GM12878 (cell line): ENCODE data around the gene SCN3B. TPM values are rescaled to one million over a fixed set of nuclear protein-coding genes. Genes with fewer than 3 reads are reported as not detected.
A peak's percentile ranks its signal among the peaks of the same experiment; 100 is the strongest.

Experiments
- ATAC-seq: fragments of 200-7000 bp; cut with Tn5 transposase; 3 replicates; pipeline ENCODE4 v1.9.1; 2020; ENCODE audit warnings: mild to moderate bottlenecking, moderate library complexity
- BruUV-seq: library from RNA; stranded (reverse); fragments of 400-500 nt; replicated peaks from 2 replicates; lab custom pipeline; 2021; lab: Mats Ljungman, UMichigan
- CTCF ChIA-PET: fragments of 300-600 bp; sonication (Branson Sonifier 250); formaldehyde crosslinking; extraction: SDS; loops from one replicate; lab custom pipeline; 2021; ENCODE audit warnings: inconsistent platforms; lab: Yijun Ruan, JAX
- POLR2A ChIA-PET: fragments of 350-600 bp; formaldehyde crosslinking; extraction: SDS; loops from one replicate; lab custom pipeline; 2021; ENCODE audit warnings: inconsistent platforms; lab: Charles Lee
- RAD21 ChIA-PET: fragments of 300-600 bp; sonication (Branson Sonifier 250); formaldehyde crosslinking; loops from one replicate; lab custom pipeline; 2023; ENCODE audit warnings: antibody characterized with exemption; ENCODE audit not compliant: unreplicated experiment; lab: Charles Lee
- SMC1A ChIA-PET: fragments of 300-600 bp; sonication (Branson Sonifier 250); formaldehyde crosslinking; loops from one replicate; lab custom pipeline; 2023; ENCODE audit not compliant: unreplicated experiment, uncharacterized antibody; lab: Charles Lee
- DNase-seq: peaks from one replicate; pipeline ENCODE4 v3.0.0-alpha.2; 2011; ENCODE audit warnings: low read depth, low spot score
- FAIRE-seq: peaks from 3 replicates; lab custom pipeline; 2011; peaks lifted over from hg19 to GRCh38; lab: Jason Lieb, UNC
- H2AFZ ChIP-seq: 2 replicates; pipeline ENCODE4 v1.6.0; 2011; ENCODE audit warnings: low read depth, low read length, control low read depth; ENCODE audit not compliant: control insufficient read depth
- H3K27ac ChIP-seq: 2 replicates; pipeline ENCODE4 v1.5.1; 2011; ENCODE audit warnings: control low read depth; ENCODE audit not compliant: control insufficient read depth, insufficient read depth
- H3K27me3 ChIP-seq, 2 experiments: replicated peaks in 1 of 2; 2 replicates each; pipeline versions ENCODE4 v1.6.0 to v1.6.1; 2011; ENCODE audit warnings: low read length in 1 of 2; ENCODE audit not compliant: control insufficient read depth in 2 of 2, insufficient read depth in 2 of 2
- H3K36me3 ChIP-seq, 2 experiments: 2 replicates each; pipeline ENCODE4 v1.5.1; 2011; ENCODE audit warnings: low read length in 1 of 2; ENCODE audit not compliant: control insufficient read depth in 2 of 2, insufficient read depth in 2 of 2
- H3K4me1 ChIP-seq: 2 replicates; pipeline ENCODE4 v1.6.1; 2011; ENCODE audit warnings: mild to moderate bottlenecking, low read length, moderate library complexity, mixed read lengths; ENCODE audit not compliant: control insufficient read depth, insufficient read depth
- H3K4me2 ChIP-seq: 2 replicates; pipeline ENCODE4 v1.6.0; 2011; ENCODE audit warnings: control low read depth; ENCODE audit not compliant: control insufficient read depth, insufficient read depth
- H3K4me3 ChIP-seq: fragments of 200-600 bp; sonication (generic); 2 replicates; pipeline ENCODE4 v1.5.1; 2016
- H3K79me2 ChIP-seq: 2 replicates; pipeline ENCODE4 v1.6.0; 2011; ENCODE audit warnings: low read length; ENCODE audit not compliant: control insufficient read depth, insufficient read depth
- H3K9ac ChIP-seq: 2 replicates; pipeline ENCODE4 v1.8.0; 2011; ENCODE audit warnings: low read length, control low read depth, mixed read lengths; ENCODE audit not compliant: control insufficient read depth, insufficient read depth
- H3K9me3 ChIP-seq: replicated peaks from 3 replicates; pipeline ENCODE4 v1.5.1; 2011; ENCODE audit warnings: mild to moderate bottlenecking, low read length; ENCODE audit not compliant: control insufficient read depth, insufficient read depth
- H4K20me1 ChIP-seq: 2 replicates; pipeline ENCODE4 v1.6.0; 2011; ENCODE audit not compliant: control insufficient read depth, insufficient read depth
- CBX5 ChIP-seq: sonication (generic); IDR thresholded peaks from 2 replicates; pipeline ENCODE4 v1.6.1; 2016; ENCODE audit warnings: low read depth, moderate library complexity, mild to moderate bottlenecking, inconsistent platforms
- CEBPB ChIP-seq, 2 experiments: fragments of 150-350 bp in 1 of 2; IDR thresholded peaks; 2 replicates each; pipeline ENCODE4 v1.6.1; 2012 to 2014; ENCODE audit warnings: low read depth in 2 of 2, low read length in 2 of 2, borderline replicate concordance in 1 of 2, inconsistent platforms in 1 of 2
- EGR1 ChIP-seq, 2 experiments: IDR thresholded peaks; 1 replicate in 1 of 2; 2 replicates in 1 of 2; pipeline ENCODE4 v1.6.1; 2011 to 2012; ENCODE audit warnings: low read depth in 2 of 2, low read length in 2 of 2, borderline replicate concordance in 1 of 2, mild to moderate bottlenecking in 1 of 2, moderate library complexity in 1 of 2
- IKZF1 ChIP-seq: fragments of 450-650 bp; conservative IDR thresholded peaks from 2 replicates; pipeline ENCODE4 v1.6.1; 2017; ENCODE audit warnings: antibody characterized with exemption, mild to moderate bottlenecking
- IKZF2 ChIP-seq, 2 experiments: fragments of 450-650 bp; IDR thresholded peaks; 2 replicates each; pipeline ENCODE4 v1.6.1; 2017; ENCODE audit warnings: mild to moderate bottlenecking in 2 of 2, moderate library complexity in 2 of 2
- MTA2 ChIP-seq: fragments of 450-650 bp; IDR thresholded peaks from 2 replicates; pipeline ENCODE4 v1.6.1; 2016; ENCODE audit warnings: low read depth, mild to moderate bottlenecking, moderate library complexity
- NFYA ChIP-seq: IDR thresholded peaks from 2 replicates; pipeline ENCODE4 v1.6.1; 2011; ENCODE audit warnings: low read depth, mild to moderate bottlenecking, low read length, improper control_type of control experiment, borderline replicate concordance
- RAD51 ChIP-seq: fragments of 450-650 bp; IDR thresholded peaks from 2 replicates; pipeline ENCODE4 v1.6.1; 2016; ENCODE audit warnings: moderate library complexity, mild to moderate bottlenecking, inconsistent platforms
- RB1 ChIP-seq: fragments of 450-650 bp; formaldehyde crosslinking; IDR thresholded peaks from 2 replicates; pipeline ENCODE4 v1.6.1; 2017; ENCODE audit warnings: mild to moderate bottlenecking, borderline replicate concordance
- RFX5 ChIP-seq: IDR thresholded peaks from 2 replicates; pipeline ENCODE4 v1.6.1; 2011; ENCODE audit warnings: low read depth, low read length, improper control_type of control experiment
- SMAD5 ChIP-seq: IDR thresholded peaks from 2 replicates; pipeline ENCODE4 v1.6.1; 2016; ENCODE audit warnings: antibody characterized with exemption, low read depth
- SMC3 ChIP-seq: IDR thresholded peaks from 2 replicates; pipeline ENCODE4 v1.6.1; 2011; ENCODE audit warnings: low read length, improper control_type of control experiment, borderline replicate concordance
- TARDBP ChIP-seq: IDR thresholded peaks from 2 replicates; pipeline ENCODE4 v1.6.1; 2016; ENCODE audit warnings: borderline replicate concordance
- WGBS: methylation state at CpG from one replicate; pipeline ENCODE4 v1.1.6; 2016; ENCODE audit warnings: low lambda C conversion rate; ENCODE audit not compliant: insufficient replicate concordance, insufficient coverage; ENCODE audit errors: missing lambda C conversion rate; 5-methylcytosine and 5-hydroxymethylcytosine counted together
- in situ Hi-C: fragments of 300-500 bp; cut with MboI; formaldehyde crosslinking; loops from 9 replicates; pipeline ENCODE4 v1.14.3; 2018; ENCODE audit warnings: mixed read lengths
- intact Hi-C: fragments of 100-400 bp; cut with micrococcal nuclease; formaldehyde crosslinking; loops from one replicate; pipeline ENCODE4 v1.14.2; 2022; ENCODE audit not compliant: unreplicated experiment
- polyA plus RNA-seq, 11 experiments: library from polyadenylated mRNA; depleted of rRNA in 4 of 11; unstranded in 6 of 11; stranded (reverse) in 5 of 11; fragments of >200 nt; fragmentation: Nextera tagmentation in 4 of 11; fragmentation: Illumina TruSeq in 1 of 11; extraction: Ambion mirVana in 4 of 11; extraction: Trizol in 1 of 11; gene quantifications; 1 replicate in 1 of 11; 2 replicates in 10 of 11; pipeline versions ENCODE4 v1.2.1 to v1.2.3, GENCODE V29; 2011 to 2016; ENCODE audit warnings: inconsistent platforms in 2 of 11, missing spikeins in 2 of 11, low read depth in 1 of 11
- total RNA-seq, 4 experiments: library from RNA; depleted of rRNA in 3 of 4; stranded (reverse); fragments of >200 nt in 3 of 4; fragmentation: Illumina TruSeq in 1 of 4; extraction: Trizol in 1 of 4; gene quantifications; 2 replicates each; pipeline versions ENCODE4 v1.2.1 to v1.2.3, GENCODE V29; 2013 to 2021
- TF ChIP-seq, protein P1 (sequence below): IDR thresholded peaks from 2 replicates; pipeline ENCODE4 v1.6.1; 2011; ENCODE audit warnings: borderline replicate concordance, low read depth, mild to moderate bottlenecking, moderate library complexity, low read length; ENCODE audit not compliant: insufficient read depth, poor library complexity, severe bottlenecking
- TF ChIP-seq, protein P2 (sequence below): fragments of 450-650 bp; IDR thresholded peaks from 2 replicates; pipeline ENCODE4 v1.6.1; 2017; ENCODE audit warnings: mild to moderate bottlenecking, low read depth, inconsistent platforms; ENCODE audit not compliant: poor library complexity, severe bottlenecking
- TF ChIP-seq, protein P3 (sequence below): IDR thresholded peaks from 2 replicates; pipeline ENCODE4 v1.6.1; 2012; ENCODE audit warnings: mild to moderate bottlenecking, low read depth, low read length

Gene SCN3B
- total and polyA plus RNA-seq, 10 of the 15 experiments (the other 5 are each of a cell fraction or from before 2014, with no cell fraction given) = 0.01 to 0.12 (median 0.09) TPM; not detected in 7

DNA sequence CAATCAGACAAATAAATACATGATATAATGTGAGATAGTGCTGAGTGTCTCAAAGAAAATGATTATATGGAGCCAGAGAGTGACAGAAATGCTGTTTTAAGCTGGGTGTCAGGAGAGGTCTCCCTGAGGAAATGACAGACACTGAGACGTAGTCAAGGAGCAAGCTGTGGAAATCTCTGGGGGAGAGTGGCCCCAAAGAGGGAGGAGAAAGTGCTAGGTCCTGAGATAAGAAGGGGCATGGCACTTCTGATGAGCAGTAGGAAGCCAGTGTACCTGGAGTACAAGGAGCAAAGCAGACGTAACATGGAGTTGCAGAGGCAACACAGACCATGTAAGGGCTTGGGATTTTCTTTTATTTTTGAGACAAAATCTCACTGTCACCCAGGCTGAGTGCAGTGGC, 48.3 kb upstream of the SCN3B start (continued):
- TF ChIP-seq, protein P1, sequence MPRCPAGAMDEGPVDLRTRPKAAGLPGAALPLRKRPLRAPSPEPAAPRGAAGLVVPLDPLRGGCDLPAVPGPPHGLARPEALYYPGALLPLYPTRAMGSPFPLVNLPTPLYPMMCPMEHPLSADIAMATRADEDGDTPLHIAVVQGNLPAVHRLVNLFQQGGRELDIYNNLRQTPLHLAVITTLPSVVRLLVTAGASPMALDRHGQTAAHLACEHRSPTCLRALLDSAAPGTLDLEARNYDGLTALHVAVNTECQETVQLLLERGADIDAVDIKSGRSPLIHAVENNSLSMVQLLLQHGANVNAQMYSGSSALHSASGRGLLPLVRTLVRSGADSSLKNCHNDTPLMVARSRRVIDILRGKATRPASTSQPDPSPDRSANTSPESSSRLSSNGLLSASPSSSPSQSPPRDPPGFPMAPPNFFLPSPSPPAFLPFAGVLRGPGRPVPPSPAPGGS = no peak
- TF ChIP-seq, protein P2, sequence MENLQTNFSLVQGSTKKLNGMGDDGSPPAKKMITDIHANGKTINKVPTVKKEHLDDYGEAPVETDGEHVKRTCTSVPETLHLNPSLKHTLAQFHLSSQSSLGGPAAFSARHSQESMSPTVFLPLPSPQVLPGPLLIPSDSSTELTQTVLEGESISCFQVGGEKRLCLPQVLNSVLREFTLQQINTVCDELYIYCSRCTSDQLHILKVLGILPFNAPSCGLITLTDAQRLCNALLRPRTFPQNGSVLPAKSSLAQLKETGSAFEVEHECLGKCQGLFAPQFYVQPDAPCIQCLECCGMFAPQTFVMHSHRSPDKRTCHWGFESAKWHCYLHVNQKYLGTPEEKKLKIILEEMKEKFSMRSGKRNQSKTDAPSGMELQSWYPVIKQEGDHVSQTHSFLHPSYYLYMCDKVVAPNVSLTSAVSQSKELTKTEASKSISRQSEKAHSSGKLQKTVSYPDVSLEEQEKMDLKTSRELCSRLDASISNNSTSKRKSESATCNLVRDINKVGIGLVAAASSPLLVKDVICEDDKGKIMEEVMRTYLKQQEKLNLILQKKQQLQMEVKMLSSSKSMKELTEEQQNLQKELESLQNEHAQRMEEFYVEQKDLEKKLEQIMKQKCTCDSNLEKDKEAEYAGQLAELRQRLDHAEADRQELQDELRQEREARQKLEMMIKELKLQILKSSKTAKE = no peak
- TF ChIP-seq RB1 (no peak), CBX5 (no peak), RFX5 (no peak)

DNA sequence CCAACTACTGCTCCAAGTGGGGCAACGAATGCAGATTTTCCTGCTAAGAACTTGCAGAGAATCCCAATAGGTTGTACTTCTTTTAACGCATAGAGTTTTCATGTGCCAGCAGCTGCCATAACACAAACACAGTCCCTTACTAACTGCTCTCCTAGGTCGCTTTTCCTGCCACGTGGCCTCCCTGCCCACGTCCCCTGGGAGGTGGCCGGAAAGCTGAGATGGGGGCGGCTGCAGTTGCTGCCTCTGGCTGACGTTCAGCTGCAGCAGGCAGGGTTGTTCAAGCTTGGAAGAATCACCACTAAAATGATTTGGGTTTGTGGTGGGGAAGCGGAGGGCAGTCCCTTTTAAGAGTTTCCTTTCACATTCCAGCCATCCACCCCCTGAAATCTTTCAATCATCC, 47.7 kb upstream of the SCN3B start:
- BruUV-seq = no TSS peak
- WGBS = 16% methylated on average over 9 of the region's 9 CpGs
- no peaks in the 10 kb centered on the region for H4K20me1 ChIP-seq
- H3K79me2 ChIP-seq = no peaks in the 10 kb centered on the region
- CTCF ChIA-PET = interaction anchor here (1.0 to 12.7 kb wide), 5 partner anchors 9 to 125 kb away, joined by 3 to 213 read pairs (median 3); no protein-coding TSS in a partner anchor
- H3K4me3 ChIP-seq = no peak overlapping the region
- intact Hi-C loops (loop anchor here (10.0 kb wide), 1 partner anchor 597 kb away; no protein-coding TSS in a partner anchor), in situ Hi-C loops (no loop called here)
- SMC1A ChIA-PET = interaction anchor here (1.2 kb wide), 1 partner anchor 13 kb away, joined by 3 read pairs; no protein-coding TSS in a partner anchor
- no peaks in the 10 kb centered on the region for H3K4me1 ChIP-seq
- RAD21 ChIA-PET = no interaction called here
- no peak for FAIRE-seq
- POLR2A ChIA-PET = no interaction called here
- no peak overlapping the region for H3K9ac ChIP-seq
- H3K27me3 ChIP-seq = no peaks in the 10 kb centered on the region
- H3K9me3 ChIP-seq = no peaks in the 10 kb centered on the region
- H2AFZ ChIP-seq = no peak overlapping the region
- peak; percentile 9 for DNase-seq
- ATAC-seq = peak; percentile 67
- no peak overlapping the region for H3K27ac ChIP-seq
- H3K36me3 ChIP-seq = no peaks in the 10 kb centered on the region
- 0 out of 2 replicates have a peak overlapping the region, but pooled peaks have one; percentile 31 for H3K4me2 ChIP-seq
- TF ChIP-seq, protein P3, sequence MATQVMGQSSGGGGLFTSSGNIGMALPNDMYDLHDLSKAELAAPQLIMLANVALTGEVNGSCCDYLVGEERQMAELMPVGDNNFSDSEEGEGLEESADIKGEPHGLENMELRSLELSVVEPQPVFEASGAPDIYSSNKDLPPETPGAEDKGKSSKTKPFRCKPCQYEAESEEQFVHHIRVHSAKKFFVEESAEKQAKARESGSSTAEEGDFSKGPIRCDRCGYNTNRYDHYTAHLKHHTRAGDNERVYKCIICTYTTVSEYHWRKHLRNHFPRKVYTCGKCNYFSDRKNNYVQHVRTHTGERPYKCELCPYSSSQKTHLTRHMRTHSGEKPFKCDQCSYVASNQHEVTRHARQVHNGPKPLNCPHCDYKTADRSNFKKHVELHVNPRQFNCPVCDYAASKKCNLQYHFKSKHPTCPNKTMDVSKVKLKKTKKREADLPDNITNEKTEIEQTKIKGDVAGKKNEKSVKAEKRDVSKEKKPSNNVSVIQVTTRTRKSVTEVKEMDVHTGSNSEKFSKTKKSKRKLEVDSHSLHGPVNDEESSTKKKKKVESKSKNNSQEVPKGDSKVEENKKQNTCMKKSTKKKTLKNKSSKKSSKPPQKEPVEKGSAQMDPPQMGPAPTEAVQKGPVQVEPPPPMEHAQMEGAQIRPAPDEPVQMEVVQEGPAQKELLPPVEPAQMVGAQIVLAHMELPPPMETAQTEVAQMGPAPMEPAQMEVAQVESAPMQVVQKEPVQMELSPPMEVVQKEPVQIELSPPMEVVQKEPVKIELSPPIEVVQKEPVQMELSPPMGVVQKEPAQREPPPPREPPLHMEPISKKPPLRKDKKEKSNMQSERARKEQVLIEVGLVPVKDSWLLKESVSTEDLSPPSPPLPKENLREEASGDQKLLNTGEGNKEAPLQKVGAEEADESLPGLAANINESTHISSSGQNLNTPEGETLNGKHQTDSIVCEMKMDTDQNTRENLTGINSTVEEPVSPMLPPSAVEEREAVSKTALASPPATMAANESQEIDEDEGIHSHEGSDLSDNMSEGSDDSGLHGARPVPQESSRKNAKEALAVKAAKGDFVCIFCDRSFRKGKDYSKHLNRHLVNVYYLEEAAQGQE = no peak
- TF ChIP-seq IKZF1 = peak; percentile 55; the same call in 1 of the 2 replicates
- peak; percentile 17; the same call in 1 of the 2 replicates for TF ChIP-seq MTA2
- 0 out of 3 replicates have a peak, but pooled peaks of 1 of the 2 experiments have one; percentile 22 for TF ChIP-seq EGR1 (IDR thresholded peaks at IDR 0.05; ENCODE audit: borderline replicate concordance in 1 of 2, low read depth in 2 of 2, low read length in 2 of 2)
- no peak for TF ChIP-seq SMC3
- TF ChIP-seq SMAD5 = no peak
- no peak for TF ChIP-seq CEBPB (IDR thresholded peaks at IDR 0.05; ENCODE audit: borderline replicate concordance in 1 of 2, low read depth in 2 of 2, low read length in 2 of 2)
- TF ChIP-seq TARDBP = no peak
- TF ChIP-seq NFYA = no peak
- peak; percentile 35 to 43; a peak in 2 of 4 replicates for TF ChIP-seq IKZF2 (IDR thresholded peaks at IDR 0.05)
- peak; percentile 48; the same call in 1 of the 2 replicates for TF ChIP-seq RAD51
